Stimulated activated CD8-positive, alpha-beta memory T cell treated with anti-CD3 and anti-CD28 coated beads, Interleukin-2, amount 100 ng/mL, for 48 hours (primary cell): Measurements from ENCODE around the gene SHOC2.

Experiments
- DNase-seq, 2 donors: peaks; one replicate each; pipeline ENCODE4 v3.0.0-alpha.2; 2020; ENCODE audit warnings: low read depth in 2 of 2

The SHOC2 gene

DNA sequence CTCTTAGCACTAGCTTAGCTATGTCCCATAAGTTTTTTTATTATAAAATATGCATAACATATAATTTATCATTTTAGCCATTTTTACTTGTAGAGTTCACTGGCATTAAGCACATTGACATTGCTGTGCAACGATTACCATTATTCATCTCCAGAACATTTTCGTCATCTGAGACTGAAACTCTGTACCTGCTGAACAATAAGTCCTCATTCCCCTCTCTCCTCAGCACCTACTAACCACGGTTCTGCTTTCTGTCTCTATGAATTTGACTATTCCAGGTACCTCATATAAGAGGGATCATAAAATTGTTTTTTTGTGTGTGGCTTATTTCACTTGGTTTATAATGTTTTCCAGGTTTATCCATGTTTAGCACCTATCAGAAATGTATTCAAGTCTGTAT lies 64.1 kb downstream of the SHOC2 start:
- no peak for DNase-seq

DNA sequence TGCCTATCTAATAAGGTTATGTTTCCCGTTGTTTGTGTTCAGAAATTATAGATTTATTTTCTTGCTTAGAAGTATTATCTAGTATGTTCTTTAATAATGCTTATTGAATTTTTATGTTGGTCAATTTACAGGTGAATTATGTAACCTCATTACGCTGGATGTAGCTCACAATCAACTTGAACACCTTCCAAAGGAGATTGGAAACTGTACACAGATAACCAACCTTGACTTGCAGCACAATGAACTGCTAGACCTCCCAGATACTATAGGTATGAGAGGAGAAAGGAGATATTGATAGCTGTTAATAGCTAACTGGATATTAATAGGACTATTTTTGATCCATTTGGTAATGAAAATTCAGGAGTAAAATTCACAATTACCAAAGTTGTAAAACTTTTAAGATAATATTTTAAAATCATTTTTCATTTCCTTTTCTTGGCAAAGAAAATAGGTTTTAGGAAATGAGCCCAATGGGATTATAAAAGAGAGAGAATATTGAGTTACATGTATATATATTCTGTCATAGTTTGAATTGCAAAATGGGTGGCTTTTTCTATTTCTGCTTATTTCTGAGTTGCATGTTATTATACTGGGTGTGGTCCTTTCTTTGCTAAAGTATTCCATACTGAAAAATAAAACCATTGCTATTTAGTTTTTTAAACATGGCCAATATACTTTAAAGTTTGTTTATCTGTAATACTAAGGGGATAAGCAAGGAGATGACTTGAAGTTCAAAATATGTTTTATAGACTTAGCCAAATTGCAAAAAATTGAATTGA lies 66.3 kb downstream of the SHOC2 start:
- DNase-seq = no peak

DNA sequence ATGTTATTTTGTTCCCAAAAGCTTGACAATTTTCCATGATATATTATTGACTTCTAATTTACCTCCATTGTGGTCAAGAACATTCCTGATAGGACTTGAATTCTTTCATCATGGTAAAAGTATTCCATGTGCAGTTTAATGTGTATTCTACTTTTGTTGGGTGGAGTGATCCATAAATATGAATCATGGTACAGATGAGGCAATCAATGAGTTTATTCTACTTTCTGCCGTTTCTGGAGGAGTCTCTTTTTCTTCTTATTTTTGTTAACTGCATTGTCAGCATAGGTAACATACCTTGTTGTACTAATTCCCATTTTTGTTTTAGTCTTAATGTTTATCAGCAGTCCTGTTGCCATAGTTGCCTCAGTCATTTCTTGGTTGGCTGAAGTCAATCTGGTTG lies 69.6 kb downstream of the SHOC2 start:
- no peak for DNase-seq

DNA sequence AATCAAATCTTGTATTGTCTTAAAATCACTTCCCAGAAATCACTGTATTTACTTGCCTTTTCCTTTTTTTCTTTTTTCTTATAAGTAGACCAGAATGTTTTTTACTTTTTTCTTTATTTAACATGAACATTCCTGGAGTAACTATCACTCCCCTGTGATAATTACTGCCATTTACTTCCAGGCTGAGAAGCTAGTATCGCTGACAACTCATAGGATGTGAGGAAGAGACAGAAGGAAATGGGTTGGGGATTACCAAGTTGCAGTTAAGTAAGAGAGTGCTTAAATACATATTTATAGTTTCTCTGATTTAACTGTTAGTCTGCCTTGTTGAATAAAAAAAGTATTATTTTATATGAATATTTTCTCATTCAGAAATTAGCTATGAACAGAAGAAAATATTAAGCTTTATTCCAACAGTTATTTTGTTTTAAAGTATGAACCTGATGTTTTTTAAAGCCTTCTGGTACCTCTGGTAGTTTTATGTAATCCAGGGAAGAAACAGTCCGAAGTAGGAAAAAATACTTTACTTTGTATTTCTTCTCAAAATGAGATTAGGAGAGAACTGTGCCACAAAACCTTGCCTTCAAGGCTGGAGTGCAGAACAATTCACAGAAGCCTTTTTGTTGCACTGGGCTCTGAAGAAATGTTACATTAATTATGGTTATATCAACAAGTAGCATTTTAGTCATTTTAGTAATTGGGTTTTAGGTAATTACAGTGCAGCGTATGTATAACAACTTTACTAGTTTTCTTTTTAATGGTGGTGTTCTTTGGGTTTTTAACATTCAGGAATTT lies 72.8 kb downstream of the SHOC2 start:
- DNase-seq = no peak

DNA sequence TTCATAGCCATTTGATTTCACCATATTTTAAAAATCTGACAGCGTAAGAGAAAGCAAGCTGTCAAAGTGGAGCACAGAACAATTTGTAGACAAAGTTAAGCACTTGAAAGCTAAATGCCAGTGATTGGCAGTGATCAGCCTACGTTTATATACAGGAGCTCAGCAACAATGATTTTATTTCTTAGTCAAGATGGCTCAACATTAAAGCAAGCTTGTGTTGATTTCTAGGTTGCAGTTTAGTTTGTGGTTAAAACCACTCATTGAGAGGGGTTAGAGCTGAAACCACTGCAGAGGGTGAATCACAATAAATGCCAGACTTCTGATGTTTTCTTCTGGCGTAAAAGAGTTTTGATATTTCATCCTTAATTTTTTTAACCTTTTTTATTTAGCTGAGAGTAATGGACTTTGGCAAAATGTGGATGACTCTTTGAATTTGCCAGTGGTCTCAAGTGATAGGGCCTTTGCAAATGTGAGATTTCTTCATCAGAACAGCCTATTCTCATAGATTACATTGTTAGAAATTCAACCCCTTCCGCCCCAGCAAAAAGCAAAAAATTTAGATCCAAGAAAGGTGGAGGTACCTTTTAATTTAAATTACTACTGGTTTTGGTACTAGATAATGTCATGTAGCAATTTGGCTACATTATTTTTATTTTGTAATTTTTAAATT lies 73.8 kb downstream of the SHOC2 start:
- no peak for DNase-seq

DNA sequence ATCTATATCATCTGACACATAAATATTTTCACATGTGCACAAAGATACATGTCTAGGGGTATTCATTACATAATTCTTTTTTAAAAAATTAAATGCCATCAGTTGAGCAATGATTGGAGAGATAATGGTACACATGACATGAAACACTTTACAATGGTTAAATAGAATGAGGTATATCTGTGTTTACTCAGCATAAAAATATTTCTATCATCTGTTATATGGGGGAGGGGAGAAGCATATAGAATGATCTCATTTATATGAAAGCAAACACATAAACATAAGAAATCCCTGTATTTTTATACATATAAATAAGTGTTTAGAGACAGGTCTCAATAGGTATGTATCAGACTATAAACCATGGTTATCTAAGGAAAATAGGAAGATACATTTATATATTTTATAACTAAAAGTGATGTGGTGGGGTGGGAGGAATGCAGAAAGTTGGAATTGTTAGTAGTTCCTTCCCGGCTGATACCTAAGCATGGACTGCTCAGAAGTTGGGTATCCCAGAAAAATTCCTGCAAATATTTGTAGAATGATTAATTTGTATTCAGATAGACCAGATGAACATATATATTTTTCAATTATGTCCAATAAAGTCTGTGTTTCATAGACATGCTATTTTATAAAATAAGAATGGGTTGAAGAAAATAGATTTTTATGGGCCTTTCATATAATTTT lies 75.1 kb downstream of the SHOC2 start:
- DNase-seq = no peak

DNA sequence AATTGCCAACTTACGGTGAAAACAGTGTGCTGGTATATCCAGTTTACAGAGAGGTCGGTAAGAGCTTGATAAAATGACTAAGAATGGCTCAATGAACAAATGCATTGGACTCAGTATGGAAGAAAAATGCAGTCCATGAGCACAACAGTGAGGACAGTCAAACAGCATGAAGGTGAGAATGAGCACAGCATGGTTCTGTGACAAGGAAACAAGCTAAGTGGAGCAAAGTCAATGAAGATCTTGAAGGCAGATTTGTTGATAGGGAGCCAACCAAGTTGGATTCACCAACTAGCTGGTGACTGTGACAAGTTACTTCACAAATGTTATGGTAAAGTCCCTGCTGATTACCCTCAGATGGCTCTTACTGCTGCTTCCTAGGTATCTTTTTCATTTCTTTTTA lies 75.9 kb downstream of the SHOC2 start:
- no peak for DNase-seq

DNA sequence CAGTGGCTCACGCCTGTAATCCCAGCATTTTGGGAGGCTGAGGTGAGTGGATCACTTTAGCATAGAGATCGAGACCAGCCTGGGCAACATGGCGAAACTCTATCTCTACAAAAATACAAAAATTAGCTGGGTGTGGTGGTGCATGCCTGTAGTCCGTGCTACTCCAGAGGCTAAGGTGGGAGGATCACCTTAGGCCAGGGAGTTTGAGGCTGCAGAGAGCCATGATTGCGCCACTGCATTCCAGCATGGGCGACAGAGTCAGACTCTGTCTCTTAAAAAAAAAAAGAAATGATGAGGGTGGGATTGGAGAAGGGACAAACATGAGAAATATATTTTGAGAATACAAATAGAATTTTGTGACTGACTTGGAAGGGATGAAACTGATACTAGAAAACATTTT lies 76.9 kb downstream of the SHOC2 start:
- no peak for DNase-seq

DNA sequence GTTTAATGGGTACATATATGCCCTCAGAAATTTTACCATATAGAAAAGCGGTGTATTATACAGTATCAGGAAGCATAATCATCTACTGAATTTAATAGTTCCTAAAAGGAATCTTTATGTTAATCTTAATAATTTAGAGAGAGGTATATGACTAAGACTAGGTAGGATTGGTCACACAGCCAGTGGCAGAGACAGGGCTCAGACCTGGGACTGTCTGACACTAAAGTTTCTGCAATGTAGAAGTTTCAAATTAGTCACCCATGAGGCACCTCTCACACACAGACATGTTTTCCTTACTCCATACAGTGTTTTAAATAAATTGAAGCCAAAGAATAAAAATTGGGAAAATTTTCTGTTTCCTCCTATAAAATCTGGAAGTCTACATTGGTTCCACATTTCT lies 84.6 kb downstream of the SHOC2 start:
- no peak for DNase-seq

DNA sequence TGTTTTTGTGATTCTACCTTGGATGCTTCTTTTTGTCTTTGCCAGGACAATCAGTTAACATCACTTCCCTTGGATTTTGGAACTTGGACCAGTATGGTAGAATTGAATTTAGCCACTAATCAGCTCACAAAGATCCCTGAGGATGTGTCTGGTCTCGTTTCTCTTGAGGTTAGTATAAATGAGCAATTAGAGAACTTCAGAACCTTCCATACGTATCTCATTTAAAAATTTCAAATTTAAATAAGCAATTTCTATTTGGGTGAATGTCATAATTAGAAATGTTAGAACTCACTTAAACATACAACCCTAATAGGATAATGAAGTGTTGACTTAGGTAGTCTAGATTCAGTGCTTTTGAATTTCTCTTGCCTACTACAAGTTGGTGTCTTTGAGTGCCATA lies 88.1 kb downstream of the SHOC2 start:
- DNase-seq = no peak

DNA sequence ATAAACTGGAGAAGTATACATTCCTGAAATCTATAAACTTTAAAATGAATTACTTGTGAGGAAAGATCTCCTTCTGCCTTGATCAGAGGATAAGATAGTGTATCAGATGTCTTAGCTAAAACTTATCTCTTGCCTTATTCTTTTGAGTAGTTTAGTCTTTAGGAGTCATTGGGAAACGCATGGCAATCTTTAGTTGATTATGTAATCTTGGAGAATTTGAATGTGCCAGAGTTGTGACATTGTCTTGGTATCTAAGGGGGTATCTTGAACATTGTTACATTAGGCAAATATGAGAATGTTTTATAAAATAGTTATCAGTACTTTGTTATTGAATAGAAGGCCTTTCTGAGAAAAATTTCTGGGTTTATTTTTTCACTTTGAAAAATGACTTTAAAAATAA lies 95.8 kb downstream of the SHOC2 start:
- DNase-seq = no peak

DNA sequence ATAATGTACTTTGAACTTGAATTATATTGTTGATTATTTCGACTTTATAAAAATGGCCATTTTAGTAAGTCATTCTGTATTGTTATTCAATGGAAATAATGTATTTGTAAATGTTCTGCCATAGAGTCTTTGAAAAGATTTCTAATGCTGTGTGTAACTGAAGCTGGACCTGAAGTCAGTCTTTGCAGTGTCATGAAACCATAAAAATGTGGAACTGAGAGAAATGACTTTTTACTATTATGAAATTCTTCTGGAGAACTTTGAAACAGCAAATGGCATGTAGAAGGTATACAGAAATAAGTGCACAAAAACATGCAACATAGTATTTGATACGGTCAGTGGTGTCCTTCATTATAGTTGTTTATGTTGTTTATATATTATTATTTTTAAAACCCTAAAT lies 97.7 kb downstream of the SHOC2 start:
- no peak for DNase-seq

DNA sequence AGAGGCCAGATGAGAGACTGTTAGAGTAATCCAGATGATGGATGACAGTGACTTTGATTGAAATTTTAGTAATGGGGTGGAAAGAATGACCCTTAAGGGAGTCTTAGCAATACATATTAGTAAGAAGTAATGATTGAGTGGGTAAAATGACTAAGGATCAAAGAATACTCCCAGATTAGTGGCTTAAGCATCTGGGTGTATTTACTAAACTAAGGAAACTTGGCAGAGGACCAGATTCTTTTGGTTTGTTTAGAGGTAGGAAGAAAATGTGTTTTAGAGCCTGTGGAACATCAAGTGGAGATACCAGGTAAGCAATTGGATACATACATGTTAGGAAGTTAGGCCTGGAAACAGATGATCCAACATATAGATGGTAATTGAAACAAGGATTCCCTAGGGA lies 98.6 kb downstream of the SHOC2 start:
- DNase-seq = no peak

DNA sequence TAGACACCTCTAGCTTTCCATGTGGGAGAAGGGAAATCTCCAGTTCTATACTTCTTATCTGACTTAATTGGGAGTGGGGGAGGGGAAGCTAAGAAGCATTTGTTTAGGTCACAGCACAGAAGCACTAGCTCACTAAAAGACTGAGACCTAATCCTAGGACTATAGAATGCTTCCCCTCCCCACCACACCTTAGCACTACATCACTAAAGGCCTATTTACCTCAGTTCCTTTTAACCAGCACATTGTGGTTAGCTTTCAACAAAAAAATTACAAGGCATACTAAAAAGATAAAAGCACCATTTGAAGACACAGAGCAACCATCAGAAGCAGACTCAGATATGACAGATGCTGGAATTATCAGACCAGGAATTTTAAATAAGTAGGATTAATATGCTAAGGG lies 103.7 kb downstream of the SHOC2 start:
- DNase-seq = no peak

DNA sequence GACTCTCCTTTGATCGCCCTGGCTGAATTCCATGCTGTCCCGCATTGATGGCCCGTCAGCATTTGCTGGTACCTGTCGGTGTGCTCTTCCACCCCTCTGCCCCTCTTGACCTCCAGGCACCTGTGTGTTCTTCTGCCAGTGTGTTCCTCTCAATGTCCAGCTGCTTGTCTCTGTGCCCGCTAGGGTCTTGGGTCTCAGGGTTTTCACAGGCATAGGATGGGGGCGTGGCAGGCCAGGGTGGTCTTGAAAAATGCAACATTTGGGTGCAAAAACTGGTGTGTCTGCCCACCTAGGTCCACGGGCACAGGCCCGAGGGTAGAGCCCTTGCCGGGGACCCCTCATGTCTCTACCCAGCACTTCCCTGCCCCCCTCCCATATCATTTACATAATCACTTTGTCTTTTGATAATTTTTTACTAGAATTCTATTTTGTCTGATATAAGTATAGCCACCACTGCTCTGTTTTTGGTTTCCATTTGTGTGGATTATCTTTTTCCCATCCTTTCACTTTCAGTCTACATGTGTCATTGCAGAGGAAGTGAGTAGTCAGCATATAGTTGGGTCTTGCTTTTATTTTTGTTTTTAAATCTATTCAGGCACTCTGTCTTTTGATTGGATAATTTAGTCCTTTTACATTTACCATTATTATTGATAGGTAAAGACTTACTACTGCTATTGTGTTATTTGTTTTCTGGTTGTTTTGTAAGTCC lies 110.8 kb downstream of the SHOC2 start:
- no peak for DNase-seq

DNA sequence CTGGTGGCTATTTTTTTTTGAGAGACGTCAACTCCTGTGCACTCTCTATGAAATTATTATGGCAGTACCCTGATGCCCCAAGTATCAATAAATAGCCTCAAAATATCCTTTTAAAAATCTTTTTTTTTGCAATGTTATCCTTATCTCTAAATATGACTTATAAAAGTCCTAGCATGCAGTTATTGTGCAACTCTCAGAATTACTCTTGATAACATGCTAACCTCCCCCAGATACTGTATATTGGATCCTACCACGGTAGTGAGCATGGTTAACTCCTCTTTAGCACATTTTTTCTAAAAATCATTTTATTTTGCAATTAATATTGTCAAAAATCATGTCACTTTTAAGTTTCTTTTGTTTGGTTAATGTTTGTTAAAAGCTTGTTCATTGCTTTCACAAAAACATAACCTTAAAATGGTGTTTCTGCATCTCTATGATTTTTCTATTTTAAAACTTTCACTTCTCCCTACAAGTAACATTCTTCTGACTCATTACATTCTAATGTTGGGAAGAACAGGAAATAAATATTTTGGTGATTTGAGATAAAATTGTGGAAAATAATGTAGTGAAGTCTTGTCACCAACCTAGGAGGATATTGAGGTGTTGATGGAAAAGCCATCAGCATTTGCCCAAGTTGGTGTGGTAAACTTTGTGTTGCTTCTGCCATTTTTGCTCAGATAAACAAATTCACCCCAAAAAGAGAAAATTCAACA lies 115.3 kb downstream of the SHOC2 start:
- no peak for DNase-seq

DNA sequence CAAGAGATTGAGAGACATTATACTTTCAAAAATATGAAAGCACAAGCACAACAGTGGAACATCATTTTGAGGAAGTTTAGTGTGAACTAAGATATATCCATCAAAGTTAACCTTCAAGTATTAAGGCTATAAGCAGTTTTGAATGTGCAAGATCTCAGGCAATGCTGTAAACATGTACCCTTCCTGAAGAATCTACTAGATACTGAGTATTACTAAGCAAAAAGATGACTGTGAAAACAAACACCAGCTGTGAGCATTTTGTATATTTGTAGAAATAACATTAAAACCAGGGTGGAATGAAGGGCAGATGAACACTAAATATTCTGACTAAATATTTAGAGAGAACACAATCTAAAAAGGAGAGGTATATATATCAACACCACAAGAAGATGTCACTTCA lies 116.1 kb downstream of the SHOC2 start:
- DNase-seq = no peak

DNA sequence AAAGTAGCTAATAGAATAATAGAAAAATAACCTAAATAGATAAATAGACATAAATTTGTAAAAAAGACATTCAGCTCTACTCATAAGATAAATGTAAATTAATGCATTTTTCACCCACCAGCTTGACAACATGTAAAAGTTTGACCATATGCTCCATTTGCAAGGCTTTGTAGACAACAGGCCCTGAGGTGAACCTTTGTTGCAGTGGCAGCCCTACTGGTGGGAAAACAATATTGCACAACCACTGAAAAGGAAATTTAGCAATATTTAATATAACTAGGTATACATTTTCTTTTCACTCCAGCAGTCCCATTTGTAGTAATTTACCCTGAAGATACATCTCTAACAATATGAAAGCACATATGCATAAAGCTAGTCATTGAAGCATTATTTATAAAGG lies 118.5 kb downstream of the SHOC2 start:
- no peak for DNase-seq

DNA sequence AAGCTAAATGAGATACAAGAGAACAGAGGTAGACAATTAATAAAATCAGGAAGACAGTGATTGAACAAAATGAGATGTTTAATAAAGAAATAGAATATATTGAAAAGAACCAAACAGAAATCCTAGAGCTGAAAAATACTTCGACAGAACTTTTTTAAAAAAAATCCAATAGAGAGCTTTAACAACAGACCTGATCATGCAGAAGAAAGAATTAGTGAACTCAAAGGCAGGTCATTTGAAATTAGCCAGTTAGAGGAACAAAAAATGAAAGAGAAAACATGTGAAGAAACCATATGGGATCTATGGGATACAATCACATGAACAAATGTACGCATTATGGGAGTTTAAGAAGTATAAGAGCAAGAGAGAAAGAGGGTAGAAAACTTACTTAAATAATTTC lies 120.1 kb downstream of the SHOC2 start:
- no peak for DNase-seq

DNA sequence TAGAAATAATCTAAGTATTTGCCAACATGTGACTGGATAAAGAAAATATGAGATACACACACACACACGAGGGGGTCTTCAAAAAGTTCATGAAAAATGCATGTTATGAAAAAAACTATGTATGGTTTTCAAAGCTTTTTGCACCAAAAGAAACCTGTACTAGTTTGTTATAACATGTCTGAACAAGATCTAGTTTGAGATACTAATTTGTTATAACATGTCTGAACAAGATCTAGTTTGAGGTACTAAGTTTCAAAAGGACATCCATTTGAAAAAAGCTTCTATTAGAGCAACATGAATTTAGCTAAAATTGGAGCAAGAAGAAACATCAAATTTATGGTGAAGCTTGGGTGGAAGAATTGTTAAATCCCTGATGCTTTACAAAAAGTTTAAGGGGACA lies 137.6 kb downstream of the SHOC2 start:
- no peak for DNase-seq
